Activated CD4-positive, alpha-beta T cell treated with anti-CD3 and anti-CD28 coated beads for 4 hours (primary cell): ENCODE measurements around the gene BTN1A1.
"Not testable (repeated sequence)": the region's sequence is repeated elsewhere in the genome, so short reads cannot be mapped to it uniquely, and the experiment has no call there.

Source experiments
- DNase-seq, 2 donors: peaks; one replicate each; pipeline ENCODE4 v3.0.0-alpha.2; 2020

The BTN1A1 gene

DNA sequence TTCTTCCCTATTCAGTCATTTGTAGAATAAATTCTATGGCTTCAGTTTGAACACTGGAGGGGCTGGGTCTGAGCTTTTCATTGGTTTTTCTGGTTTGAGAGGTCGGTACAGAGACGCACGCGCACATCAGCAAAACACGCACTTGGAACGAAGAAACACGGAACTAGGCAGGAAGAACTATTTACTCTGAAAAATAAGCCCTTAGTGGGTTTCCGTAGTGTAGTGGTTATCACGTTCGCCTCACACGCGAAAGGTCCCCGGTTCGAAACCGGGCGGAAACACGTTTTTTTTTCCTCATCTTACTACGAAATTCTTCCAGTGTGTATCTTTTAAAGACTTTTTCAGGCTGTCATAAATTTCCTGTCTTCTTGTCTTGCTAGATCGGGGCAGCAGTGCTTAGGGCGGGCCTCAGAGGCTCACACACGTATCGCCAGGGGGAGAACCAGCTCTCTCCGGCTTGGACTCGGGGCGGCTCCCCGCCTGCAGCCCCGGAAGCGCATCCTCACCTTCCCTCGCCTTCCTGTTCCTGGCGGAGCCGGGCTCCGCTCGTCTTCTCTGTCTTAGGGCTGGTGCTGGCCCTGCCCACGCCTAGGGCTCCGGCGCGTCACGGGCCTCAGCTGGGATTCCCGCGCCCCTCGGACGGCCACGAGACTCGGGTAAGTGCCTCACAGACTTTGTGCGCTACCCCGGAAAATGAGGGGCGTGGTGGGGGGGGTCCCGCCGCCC, 37.9 kb downstream of the BTN1A1 start, which contains the start of gene HMGN4:
Gene HMGN4, plus strand, starts transcription at position 521 of the 726 bp plus-strand sequence. CDS start 6,841 bp downstream, outside the sequence.
- peak; percentile 78 to 80 for DNase-seq

DNA sequence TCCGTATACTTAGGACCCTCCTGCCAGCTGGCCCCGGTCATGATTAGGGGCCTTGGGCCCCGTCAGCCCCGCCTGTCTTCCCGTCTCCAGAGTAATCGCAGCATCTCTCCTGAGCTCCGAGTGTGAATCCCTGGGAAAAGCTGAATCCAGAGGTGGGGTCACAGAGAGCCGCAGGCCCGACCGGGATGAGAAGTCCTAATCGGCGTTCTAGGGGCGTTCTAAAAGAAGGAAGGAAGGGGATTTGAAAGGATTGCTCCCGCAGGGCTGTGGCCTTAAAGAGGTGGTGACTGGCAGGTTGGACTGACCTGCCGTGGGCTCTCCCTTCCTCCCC, 38.4 kb downstream of the BTN1A1 start:
- DNase-seq: no peak

DNA sequence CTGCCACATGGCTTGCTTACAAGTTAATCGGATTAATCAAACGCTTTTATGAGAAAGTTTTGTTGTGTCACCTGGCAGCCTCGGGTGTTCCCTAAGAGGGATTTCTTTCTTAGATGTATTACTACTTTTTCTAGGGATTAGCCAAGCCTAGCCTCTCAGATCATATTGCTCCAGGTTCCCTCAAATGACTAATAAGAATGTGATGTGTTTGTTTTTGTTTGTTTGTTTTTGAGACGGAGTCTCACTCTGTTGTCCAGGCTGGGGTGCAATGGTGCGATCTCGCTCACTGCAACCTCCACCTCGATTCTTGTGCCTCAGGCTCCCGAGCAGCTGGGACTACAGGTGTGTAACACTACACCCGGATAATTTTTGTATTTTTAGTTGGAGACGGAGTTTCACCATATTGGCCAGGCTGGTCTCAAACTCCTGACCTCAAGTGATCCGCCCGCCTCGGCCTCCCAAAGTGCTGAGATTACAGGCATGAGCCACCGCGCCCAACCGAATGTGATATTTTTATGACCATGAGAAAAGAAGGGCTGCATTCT, 39.0 kb downstream of the BTN1A1 start:
- DNase-seq: no peak

DNA sequence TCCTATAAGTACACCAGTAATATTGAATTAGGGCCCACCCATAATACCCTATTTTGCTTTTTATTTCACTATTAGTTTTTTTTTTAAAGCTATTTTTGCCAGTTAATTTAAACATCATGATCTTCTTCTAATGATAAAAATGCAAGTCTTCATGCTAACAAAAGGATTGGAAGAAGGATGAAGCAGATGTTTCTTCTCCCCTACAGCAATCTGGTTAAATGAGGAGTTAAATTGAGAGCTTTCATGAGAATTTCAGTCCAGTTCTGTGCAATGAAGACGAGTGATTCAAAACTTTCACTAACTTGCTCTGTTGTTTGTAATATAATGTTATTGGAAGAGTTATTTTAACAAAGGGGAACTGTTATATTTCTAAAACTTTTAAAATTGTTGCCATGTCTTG, 41.5 kb downstream of the BTN1A1 start:
- DNase-seq: no peak

DNA sequence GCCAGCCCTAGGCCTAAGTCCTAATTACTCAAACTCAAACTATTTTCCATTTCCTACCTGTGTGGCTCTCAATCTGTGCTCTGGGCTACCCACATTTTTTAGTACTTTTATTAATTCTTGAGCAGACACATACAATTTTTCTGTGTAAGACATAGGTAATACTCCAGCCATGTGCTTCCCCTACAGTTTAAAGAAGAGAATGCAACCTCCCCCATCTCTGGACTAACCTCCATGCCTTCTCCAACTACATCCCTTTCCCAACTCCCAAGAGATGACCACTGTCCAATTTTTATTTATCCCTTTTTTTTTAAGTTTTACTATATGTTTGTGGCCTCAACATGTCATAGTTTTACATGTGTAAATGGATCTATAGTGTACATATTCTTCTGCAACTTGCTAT, 43.9 kb downstream of the BTN1A1 start:
- DNase-seq: no peak

DNA sequence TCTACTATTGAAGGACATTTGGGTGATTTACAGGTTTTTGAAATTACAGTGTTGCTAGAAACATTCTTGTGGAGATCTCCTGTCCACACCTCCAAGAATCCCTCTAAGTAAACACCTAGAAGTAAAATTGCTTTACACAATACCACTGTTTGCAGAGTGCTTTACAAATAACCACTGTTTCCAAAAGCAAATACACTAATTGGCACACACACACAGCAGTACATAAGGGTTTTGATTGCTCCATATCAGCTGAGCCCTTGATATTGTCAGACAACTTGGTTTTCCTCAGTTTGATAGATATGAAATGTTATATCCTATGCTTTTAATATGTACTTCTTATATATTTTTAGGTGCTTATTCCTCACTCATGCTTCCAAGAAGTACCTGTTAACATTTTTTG, 44.4 kb downstream of the BTN1A1 start:
- no peak for DNase-seq

DNA sequence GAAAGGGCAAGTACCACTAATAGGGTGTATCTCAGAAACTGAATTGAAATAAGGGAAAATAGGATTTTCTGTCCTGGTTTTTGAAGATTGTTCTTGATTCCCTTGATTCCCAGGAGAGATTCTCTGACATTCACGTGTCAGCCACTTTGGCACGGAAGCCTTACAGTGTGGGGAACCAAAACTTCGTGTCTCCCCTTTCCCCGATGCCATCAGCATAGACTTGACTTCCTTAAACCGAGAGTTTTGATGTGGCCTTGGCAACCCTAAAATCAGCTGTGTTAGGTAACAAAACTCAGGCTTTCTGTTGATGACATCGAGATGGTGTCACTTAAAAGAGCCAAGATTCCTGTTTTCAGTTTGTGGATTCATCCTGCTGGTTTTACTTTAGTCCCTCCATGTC, 45.5 kb downstream of the BTN1A1 start:
- no peak for DNase-seq

DNA sequence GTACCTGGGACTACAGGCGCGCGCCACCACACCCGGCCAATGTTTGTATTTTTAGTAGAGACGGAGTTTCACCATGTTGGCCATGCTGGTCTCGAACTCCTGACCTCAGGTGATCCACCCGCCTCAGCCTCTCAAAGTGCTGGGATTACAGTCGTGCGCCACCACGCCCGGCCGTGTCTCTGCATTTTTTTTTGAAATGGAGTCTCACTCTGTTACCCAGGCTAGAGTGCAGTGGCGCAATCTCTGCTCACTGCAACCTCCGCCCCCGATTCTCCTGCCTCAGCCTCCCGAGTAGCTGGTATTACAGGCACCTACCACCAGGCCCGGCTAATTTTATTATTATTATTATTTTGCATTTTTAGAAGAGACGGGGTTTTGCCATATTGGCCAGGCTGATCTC, 47.3 kb downstream of the BTN1A1 start:
- DNase-seq: not testable (repeated sequence)

DNA sequence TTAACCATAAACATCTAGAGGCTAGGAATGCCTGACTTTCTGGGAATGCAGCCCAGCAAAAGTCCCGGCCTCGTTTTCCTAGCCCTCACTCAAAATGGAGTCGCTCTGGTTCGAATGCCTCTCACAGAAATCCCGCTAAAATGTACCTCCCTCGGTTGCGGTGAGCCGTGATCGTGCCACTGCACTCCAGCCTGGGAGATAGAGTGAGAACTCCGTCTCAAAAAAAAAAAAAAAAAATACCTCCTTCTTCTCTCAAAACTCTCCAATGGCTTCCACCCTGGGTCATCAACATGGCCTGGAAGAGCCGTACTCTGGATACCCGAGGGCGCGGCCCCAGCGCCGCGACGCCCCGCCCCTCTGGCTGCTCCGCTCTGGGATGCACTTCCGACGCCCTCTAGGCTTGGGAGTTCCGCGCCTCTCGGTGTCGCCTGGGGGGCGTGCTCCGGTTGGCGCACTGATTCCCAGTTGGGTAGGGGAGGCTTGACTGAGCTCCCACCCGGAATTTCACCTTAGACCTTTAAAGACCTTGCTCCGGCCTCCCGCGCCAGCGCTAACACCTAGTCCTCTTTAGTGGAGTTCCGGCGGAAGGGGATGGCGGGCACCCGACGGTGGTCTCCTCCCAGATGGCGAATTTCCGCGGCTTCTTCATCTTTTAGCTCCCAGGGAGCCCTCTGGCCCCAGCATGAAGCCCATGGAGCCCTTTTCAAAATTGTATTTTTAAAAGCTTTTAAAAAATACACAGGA, 50.3 kb downstream of the BTN1A1 start:
- DNase-seq: peak; percentile 14 to 44

DNA sequence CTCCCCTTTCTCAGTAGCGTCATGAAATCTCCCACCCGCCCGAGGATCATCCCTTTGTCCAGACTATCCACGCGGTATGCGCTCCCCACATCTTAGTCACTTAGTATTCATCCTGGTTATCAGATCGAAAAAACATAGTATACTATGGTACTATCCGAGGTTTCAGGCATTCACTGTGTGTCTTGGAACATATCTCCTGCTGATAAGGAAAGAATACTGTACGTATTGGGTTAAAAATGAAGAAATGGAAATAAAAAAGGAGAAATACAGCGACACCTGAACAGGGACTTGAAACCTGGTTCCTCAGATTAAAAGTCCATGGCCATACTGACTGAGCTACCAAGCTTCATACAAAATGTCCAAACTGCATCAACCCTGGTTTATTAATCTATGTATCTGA, 52.1 kb downstream of the BTN1A1 start:
- DNase-seq: no peak

DNA sequence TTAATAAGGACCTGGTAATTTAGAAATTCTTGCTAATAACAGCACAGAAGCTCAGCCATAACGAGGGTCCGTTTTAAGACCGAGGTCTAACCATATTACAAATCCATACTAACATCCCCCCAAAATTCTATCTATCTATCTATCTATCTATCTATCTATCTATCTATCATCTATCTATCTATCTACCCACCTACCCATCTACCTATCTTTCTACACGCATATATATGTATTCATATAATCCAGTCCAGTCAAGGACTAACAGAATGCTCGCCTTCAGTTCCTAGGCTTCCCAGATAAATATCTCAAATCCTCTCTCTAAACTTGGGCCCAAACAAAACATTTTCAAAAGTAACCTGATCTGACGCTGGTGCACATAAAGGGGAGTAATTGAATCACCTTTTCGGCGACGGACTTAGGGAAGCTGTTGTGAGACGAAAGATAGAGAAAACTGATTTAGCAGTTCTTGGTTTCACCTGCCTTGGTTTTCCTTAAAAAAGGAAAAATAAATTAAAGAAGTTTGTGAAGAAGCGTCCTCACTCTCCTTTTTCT, 52.6 kb downstream of the BTN1A1 start:
- DNase-seq: no peak

DNA sequence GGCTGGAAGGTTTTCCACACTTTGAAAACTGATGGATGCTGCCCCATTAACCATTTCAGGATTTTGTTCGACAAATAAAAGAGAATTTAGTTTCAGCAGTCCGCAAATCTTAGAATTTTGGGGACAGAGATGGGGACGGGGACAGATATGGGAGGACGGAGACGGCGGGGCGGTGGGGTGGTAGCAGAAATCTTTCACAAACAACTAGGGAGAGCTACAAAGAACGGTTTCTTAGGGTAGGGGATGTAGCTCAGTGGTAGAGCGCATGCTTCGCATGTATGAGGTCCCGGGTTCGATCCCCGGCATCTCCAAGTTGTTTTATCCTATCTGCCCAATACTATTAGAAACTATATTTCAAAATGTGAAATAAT, 53.1 kb downstream of the BTN1A1 start:
- DNase-seq: peak; percentile 75 to 81

DNA sequence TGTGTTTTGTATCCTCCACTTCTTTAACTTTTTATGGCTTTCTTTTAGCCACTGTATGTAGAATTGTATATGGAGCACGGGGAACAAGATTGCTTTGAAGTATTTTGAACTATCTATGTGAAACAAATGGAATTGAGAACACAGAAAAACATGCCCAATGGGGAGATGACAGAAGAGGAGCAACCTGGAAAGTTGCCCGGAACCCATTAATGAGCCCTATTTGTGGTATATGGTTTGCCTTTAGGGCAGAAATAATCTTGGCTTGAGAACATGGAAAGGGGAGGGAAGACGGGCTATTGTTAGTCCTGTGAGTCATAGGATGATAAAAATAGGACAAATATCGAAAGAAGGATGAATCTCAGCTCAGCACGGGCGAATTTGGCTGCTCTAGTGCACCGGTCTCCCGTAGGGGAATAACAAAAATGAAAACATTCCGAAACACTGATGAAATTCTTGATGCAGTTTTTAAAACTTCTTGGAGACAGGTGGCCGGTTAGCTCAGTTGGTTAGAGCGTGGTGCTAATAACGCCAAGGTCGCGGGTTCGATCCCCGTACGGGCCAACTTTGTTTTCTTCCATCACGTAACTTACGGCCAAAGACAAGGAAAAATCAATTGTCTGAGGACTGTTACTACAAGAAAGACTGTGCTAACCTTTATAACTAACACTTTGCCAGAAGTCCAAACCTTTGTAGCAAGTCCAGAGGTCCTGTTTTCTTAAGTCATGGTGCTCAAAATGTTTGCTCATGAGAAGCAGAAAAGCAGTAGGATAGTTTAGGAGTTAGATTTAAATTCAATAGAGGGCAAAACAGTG, 53.7 kb downstream of the BTN1A1 start:
- peak; percentile 76 to 82 for DNase-seq

DNA sequence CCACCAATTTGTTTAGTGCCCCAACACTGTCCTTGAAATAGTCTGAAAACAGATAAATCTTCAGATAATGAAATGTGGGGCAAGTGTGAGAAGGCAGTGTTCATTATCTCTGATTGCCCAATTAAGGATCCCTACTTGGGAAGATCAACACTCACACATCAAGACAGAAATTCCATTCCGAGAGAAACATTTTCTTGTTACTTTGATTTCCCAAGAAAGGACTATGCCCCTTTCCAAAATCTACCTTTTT, 54.3 kb downstream of the BTN1A1 start:
- DNase-seq: no peak

DNA sequence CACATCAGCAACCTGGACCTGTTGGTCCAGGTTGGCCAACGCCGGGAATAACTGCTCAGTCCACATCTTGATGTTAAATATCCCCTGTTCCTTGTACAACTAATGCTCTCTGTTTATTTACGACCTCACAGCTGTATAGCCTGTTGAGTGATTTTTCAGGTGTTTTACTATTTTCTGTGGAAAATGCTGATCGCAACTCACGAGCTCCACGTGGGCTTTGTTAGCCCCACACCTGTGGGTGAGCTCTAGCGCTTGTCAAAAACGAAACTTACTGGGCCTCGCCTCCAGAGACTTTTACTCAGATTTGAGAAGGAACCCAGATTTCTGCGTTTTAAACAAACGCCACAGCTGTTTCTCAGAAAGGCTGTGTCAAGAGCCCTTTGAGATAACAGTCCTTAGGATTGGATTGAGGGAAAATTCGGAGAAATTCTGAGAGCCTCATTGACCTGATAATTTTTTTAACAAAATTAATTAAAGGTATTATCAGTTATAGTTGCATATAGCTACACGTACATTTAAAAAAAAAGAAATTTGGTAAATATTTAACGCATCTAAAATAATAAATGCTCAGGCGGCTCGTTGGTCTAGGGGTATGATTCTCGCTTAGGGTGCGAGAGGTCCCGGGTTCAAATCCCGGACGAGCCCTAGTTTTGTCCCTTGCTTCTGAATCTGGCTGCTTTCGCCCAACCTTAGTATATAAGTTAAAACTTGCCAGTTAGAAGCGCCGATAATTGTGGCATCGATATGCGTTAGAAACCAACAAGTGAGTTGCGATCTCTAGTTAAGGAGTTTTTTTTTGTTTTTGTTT, 54.8 kb downstream of the BTN1A1 start:
- DNase-seq: peak; percentile 54 to 64

DNA sequence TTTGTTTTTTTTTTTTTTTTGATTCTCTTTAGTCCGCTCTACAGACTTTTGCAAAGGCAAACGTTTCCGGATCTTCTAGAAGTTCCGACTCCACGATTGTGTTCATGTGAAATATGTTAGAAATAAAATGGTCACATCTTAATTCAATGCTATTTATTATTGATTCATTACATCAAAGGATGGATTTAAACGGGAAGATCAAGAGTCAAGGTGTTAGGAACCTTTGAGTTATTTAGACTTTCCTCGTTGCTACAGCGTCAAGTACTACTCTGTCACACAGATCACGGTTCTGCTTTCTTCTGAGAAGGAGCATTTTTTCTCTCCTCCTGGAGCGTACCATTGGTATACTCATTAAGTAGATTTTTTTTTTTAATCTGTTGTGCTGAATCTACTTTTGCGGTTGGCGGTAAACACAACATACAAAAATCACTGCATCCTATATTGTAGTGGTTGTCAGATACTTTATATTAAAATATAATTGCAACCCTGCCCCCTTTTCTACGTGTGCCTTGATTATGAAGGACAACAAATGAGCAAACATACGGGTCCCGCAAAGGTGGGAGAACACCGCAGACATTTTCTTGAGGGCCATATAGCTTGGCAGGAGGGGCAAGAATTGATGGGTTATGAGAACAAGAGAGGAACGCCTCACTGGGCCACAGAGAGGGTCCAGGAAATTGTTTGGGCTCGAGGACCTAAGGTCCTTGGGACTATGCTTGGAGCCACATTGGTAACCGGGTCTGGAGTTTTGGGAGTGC, 55.6 kb downstream of the BTN1A1 start:
- no peak for DNase-seq

DNA sequence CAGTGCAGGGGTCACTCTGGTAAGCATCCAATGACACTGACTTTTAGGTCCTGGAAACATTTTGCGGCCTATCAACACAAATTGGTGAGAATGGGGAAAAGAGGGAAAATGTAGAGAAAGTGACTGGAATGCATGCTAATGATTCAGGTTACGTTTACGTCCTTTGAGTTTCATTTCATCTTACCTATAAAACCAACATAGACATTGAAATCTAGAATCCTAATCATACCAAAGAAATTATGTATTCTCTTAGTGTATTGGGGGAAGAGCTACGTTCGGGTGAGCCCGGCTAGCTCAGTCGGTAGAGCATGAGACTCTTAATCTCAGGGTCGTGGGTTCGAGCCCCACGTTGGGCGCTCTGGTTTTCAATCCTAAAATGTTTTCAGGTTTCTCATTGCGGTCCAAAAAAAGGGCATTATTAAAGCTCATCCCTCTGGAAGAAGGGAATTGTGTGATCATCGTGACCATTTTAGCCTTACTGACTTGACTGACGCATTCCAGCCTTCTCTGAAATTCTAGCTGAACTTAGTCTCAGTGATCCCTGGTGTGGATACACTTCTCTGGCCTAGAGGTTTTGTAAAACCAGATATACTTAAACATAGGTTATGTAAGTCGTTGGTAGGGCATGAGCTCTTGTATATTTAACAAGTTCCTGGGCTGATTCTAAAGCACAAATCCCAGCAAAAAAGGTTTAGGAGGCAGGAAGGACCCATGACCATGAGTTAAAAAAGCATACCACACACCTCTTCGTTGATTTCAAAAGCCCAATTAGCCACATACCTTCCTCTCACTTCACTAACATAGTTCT, 56.4 kb downstream of the BTN1A1 start:
- DNase-seq: no peak
